GM21529 (cell line): ENCODE results near the gene CSTF1.

Experiments used
- ATAC-seq: cut with Tn5 transposase; IDR thresholded peaks from one replicate; pipeline ENCODE4 v1.9.1; 2021; ENCODE audit not compliant: unreplicated experiment

CSTF1 gene

DNA sequence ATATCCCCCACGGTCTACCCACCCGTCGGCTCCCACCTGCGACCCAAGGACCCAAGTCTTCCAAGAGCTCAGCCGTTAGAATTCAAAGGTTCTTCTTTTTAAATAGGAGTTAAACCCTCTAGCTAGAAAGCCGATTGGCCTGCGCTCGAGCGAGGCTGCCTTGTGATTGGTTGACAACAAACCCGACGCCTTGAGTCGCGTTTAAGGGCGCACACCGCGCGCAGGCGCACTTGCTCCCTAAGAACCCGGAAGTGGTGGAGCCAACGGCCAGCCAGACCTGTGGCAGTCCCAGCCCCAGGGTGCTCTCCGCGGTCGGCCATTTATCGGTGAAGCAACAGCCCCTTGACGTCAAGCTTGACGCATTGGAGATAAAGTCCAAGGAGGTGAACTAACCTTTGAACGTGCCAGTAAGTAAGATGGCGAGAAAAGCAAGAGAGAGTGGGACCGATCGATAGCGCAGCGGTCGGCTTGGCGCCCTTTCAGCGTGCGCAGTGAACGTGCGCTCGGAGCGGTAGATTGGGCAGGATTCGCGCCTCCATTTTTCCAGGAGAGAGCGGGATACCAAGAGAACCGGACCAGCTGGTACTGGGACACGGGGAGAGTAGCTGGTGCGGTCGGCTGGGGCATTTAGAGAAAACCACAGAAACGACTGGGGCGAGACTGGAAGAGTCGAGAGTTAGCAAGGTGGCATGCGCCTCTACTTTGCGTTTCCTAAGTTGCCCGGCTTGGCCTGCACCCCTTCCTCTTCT, at the start of gene CSTF1, which contains the start of gene AURKA:
TSS of gene CSTF1 (plus strand) at position 514 of the 749 bp plus-strand sequence. CDS start 2,908 bp downstream, outside the sequence.
TSS of gene AURKA (minus strand) at position 84 of the 749 bp plus-strand sequence. CDS start 4,018 bp downstream, outside the sequence.
- ATAC-seq, result peak; percentile 94

DNA sequence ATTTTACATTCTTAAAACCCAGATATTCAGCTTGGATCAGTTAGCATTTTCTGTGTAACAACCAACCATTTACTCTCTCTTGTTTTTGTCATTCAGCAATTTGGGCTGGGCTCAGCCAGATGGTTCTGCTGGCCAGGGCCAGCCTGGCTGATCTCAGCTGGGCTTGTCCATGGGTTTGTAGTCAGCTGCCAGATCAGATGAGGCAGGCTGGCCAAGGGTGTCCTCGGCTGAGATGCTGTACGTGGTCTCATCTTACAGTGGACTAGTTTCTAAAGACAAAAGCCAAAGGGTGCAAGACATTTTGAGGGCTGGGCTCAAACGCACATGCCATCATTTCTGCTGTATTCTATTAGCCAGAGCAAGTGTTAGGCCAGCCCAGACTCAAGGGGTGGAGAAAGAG, 49.7 kb upstream of the CSTF1 start:
- no peak for ATAC-seq

DNA sequence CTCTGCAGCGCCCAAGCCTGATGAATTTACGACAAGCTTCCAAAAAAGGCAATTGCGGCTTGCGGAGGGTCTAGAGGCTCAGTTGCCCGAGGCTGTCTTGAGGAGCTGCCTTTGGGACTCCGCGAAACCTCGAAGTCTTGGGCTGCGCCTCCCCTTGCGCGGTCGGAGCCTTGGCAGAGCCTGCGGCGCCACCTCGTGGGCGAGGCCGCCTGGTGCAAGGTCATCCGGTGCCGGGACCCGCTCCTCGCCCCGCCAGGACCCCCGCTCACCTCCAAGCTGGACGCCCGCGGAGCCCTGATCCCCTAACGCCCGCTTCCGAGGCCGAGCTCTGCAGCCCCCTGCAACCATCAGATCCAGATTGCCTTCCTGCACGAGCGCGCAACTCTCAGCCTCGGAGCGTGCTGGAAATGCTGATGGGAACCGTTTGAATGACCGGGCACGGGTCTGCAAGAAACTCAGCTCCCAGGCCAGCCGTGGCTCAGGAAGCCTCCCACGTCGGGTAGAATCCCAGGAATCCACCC, 48.5 kb upstream of the CSTF1 start:
- no peak for ATAC-seq

DNA sequence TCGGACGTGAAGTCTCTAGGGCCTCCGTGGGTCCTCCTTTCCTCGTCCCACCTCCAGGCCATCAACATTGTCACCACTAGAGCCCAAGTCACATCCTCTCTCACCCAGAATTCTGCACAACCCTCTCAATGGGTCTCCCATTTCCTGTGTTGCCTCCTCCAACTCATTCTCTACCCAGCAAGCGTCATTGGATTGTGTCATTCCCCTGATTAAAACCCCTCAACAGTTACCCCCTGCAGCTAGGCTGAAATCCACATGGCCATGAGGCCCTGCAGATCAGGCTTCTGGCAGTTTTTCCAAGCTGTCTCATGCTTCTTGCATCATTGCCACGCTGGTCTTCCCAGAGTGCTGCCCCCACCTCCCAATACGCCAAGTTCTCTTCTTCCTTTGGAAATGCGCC, 46.5 kb upstream of the CSTF1 start:
- ATAC-seq, result no peak

DNA sequence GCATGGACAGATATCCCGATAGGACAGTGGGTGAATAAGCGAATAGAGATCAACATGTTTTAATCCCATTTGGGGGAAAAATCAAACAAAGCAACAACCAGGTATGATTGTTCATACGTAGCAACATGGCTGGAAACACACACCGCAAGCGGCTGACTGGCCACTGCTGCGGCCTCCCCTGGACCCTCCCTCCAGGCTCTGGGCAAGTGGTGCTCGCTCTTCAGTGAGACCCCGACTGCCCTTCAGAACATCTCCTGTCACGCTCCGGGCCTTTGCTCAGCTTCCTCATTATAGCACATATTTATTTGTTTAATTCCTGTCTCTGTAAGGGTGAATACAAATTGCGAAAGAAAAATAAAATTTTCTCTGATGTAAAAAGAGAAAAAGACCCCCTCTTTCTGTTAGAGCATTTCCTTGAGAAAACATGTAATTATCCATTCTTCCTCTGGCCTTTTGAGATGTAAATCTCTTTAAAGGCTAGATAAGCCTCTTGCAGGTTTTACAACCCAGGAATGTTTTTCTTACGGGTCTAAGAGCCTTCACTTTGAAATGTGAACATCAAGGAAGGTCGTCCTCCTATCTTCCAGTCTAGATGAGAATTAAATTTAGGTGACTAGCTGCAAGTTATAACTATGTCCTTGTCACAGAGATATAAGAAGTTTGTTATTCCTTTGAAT, 44.7 kb upstream of the CSTF1 start:
- ATAC-seq, result no peak

DNA sequence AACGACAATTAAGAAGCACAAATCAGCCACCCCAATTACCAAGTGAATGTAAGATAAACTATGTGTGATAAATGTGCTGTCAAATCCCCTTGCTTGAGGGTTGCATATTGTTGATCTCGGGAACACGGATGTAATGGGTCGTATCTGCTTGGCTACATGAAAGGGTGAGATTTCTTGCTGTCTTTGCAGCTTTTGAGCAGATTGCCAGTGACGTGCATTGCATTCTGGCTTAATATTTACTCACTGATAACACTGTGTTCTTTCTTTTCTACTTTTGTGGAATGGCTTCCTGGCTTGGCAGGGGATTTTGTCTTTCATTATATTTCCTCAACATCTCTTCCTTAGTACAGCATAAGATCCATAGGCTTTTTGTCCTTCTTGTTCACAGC, 44.1 kb upstream of the CSTF1 start:
- ATAC-seq, result no peak

DNA sequence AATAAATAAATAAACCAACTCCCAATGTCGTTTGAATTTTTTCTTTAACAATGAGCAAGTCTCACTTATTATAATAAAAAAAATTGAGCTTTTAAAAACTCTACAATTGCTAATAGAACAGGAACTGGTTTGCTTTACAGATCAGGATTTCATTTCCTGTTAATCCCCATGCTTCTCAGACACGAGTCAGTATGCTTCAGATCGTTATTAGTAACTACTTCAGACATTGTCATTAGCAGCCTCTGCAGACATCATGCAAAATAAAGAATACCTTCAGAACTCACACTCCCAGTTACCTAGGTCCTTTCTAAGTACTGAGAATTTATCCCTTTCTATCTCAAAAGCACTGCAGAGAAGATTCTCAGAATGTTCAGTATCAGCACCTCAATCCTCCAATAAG, 43.7 kb upstream of the CSTF1 start:
- no peak for ATAC-seq

DNA sequence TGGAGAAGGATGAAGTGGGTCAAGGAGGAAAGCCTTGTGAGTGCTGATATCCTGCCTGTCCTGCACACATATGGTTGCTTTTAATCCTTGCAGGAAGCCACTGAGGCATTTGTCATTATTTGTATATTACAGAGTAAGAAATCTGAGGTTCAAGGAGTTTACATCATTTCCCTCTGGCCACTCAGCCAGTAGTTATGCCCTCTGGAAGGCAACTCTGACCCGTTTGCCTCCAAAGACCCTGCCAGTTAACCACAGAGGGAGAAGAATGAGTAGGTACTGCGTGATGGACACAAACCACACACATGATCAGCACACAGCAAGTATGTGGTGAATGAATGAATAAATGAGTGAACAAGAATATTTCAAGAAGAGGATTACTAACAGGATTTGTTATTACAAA, 41.6 kb upstream of the CSTF1 start:
- ATAC-seq, result no peak

DNA sequence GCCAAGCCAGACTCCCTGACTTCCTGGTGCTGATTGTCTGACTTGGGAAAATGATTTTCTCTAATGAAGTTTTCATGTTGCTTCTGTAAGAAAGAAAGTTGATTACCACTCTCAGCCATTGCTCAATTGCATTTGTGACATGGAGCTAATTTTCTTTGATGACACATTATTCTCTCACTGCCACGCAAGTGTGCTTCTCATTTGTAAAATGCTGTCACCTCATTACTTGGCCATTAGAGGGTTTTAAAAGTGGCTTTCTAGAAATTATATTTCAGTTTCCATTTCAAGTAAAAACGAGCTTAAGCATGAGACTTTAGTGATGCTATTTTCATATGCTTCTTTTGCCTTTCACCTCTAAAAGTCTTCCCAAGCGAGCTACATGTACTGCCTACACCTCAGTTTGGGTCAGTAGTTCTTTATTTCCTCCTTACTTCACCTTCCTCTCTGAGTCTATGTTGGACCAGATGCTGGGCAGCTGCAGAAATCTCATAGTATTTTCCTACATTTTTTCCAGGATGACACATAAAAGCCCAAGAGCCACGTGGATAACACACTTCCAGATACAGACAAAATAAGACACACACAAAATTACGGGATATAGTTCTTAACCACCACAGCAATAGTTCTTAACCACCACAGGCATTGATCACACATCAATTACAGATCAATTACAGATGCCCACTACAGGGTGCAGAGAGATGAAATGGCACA, 39.9 kb upstream of the CSTF1 start:
- ATAC-seq, result no peak

DNA sequence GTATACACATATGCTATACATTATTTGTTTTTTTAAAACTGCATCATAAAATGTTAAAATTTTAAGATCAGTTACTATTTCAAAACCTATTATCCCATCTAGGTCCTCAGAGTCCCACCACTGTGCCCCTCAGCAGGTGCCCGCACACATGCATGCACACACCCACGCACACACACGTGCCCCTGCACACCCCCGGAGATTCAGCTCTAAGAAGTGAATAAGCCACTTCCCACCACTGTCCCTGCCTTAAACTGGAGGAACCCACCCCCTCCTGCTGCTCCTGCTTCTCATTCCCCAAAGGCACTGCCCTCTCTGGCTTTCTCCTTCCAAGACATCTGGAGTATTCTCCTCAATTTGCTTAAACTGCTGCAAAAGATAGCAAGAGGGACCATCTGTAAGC, 39.1 kb upstream of the CSTF1 start:
- no peak for ATAC-seq

DNA sequence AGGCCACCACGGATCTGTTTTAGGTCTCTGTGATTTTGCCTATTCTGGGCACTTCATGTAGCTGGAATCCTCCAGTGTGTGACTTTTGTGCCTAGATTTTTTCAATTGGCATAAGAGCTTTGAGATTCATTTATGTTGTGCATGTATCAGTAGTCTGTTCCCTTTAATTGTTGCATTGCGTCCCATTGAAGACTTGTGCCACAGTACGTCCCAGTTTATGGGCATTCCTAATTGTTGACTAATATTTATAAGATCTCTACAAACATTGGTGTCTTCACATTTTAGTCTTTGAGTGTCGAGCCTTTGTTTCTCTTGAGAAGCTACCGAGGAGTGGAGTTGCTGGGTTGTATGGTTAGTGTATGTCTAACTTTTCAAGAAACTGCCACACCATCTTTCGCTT, 34.4 kb upstream of the CSTF1 start:
- ATAC-seq, result no peak

DNA sequence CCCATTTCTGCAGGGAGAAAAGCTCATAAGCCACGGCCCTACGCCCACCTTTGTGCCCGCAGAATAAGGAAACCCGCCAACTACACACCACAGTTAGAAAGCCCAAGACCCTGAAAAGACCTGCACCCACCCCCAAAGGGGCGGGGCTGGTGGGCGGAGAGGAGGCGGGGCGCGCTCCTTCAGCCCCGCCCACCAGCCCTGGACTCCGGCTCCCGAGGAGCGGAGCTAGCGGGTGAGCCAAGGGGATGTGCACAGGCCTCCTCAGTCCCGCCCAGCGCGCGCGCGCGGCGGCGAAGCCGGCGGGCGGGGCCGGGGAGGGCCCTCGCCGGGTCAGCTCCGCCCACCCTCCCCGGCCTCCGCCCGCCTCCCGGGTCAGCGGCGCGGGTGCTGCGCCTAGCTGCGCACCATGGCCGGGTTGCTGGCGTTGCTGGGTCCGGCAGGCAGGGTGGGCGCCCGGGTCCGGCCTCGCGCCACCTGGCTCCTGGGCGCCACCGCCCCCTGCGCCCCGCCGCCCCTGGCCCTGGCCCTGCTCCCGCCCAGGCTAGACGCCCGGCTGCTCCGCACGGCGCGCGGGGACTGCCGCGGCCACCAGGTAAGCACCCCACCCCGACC, 33.7 kb upstream of the CSTF1 start, which contains the start of gene FAM210B:
TSS of gene FAM210B (plus strand) at position 375 of the 612 bp plus-strand sequence. CDS start at position 407, 32 bp downstream.
- ATAC-seq, result peak; percentile 97

DNA sequence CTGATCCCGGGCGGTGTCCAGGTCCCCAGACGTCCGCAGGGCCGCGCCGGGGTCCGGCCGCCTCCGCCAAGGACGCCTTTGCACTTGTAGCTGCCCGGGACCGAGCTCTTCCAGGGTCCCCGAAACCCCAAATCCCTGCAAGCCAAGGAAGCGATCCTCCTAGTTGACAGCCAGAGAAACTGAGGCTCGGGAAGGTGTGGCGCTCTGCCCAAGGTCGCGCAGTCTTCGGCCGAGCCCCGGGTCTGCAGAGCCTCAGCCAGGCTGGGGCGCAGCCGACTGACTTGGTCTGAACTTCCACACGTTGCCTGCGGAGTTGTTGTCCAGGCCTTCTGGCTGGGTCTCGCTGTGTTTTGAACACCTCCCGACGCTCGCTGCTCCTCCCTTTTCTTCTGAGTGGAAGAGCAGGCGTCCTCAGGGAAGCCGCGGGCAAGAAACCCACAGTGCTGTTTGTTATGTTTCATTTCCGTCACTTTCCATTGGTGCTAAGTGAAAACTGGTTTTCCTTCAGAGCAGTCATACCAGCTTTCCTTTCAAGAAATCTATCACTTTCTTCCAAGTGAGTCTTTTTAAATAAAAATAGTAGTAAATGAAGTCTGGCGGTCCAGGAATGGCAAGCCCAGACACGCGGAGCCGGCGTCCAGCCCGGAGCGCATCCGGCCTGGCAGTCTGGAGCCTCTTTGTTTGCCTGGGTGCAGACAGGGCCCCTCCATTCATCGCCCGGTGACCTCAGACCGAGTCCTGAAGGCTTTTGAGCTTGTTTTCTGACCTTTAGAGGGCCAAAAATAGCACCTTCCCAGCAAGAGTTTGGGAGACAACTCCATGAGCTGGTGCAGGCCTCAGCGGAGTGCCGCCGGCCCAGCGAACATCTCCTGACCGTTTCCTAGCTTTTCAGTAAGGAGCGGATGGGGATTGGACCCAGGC, 33.0 kb upstream of the CSTF1 start:
- ATAC-seq, result peak; percentile 18

DNA sequence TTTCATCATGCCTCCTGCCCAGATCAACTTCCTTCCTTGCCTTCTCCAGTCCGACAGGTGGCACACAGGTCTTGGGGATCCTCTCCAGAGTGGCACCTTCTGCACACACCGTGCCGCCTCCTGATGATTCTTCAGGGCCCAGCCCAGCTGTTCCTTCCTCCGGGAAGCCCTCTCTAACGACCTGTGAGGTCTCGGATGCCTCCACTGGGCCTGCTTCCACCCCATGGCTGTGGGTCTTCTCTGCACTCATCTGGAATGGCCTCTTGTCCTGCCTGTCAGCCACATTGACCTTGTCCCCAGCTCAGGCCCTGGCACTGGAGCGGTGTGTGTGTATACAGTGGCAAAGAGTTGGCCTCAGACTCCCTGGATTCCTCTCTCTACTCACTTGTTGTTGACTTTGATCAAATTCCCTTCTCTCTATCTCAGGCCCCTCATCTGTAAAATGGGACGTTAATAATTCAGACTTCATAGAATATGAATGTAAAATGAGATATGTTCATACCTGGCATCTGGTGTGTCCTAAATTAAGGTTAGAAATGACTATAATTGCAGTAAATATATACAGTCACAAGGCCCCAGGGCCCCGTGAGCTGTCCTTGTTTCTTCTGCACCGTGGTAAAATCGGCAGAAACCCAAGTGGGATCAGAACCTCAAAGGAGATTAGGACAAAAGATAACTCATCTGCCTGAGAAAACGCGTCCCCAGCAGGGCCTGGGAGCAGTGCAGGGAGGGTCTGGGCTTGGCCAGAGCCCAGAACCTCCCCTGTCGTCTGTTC, 32.1 kb upstream of the CSTF1 start:
- no peak for ATAC-seq

DNA sequence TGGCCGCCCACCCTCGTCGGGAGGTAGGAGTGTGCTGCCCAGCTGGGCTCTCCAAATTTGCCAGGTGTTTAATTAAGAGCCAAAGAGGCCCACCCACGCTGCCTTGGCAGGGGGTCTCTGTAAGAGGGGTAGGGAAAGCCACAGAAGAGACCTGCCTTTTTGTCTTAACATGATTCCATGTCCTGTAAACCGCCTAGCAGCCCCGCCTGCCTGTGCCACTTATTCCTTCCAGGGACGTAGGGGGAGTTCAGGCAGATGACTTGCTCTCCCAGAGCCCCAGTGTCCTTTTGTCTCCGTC, 31.6 kb upstream of the CSTF1 start:
- no peak for ATAC-seq

DNA sequence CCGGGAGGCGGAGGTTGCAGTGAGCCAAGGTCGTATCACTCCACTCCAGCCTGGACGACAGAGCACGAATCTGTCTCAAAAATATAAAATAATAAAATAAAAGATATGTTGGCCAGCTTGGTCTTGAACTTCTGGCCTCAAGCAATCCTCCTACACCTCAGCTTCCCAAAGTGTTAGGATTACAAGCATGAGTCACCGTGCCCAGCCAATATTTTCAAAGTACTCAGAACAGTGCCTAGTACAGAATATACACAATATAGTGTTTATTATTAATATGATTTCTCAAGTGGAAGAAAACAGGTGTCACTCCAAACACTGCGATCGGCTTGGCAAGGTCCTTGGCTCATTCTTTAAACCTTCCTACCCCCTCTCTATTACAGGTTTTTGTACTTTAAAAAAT, 30.5 kb upstream of the CSTF1 start:
- no peak for ATAC-seq

DNA sequence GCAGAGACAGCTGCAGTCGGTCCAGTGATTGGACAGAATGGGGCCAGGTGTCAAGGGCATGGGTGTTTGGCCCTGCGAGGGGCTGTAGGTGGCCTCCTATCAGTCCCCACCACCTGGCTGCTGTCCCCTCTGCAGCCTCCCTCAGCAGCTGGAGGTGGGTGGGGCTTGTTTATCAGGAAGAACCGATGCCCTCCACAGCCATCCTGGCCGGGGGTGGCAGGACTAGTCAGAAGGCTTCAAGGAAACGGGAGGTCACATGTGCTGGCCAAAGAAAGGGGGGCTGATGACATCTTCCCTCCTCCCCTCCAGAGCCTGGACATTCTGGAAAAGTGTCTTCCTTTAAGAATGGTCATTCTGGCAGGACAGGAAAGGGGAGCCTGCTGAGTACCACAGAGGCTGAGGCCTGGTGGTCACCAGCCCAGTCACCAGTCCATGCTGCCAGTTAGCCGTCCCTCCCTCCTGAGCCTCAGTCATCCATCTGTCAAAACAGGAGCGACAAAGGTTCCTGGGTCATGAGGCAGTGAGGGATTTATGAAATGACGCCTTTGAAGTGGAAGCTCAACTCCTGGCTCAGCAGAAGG, 29.5 kb upstream of the CSTF1 start:
- ATAC-seq, result no peak

DNA sequence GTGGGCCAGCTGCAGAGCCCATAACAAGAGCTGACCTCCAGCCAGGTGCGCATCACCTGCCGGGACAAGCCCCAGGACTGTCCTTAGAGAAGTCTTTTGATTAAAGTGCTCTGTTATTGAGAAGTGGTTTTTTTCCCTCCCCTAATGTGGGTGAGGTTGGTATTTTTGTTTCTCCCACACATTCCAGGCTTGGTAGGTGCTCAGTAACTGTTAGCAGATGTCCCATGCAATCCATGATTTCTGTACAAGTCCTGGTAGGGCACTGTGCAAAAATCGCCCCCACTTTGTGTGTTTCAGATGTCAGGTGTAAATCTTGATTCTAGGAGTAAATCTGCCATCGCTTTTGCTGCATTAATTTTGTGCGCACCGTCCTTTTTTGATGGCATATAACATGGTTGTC, 29.0 kb upstream of the CSTF1 start:
- no peak for ATAC-seq
